Fibroblast of the conjunctiva (primary cell): Measurements from ENCODE around the gene ABCC4.

Experiments used
- DNase-seq: peaks from one replicate; pipeline ENCODE4 v3.0.0-alpha.2; 2010; ENCODE audit warnings: low read depth

Gene ABCC4

GRCh38 chr13:94992036-94992960 lies 309.0 kb downstream of the ABCC4 start:
- DNase-seq: no peak

- DNase-seq: no peak
These were observed 312.6 kb downstream of the ABCC4 start for GRCh38 chr13:94988654-94989053.

GRCh38 chr13:94987869-94988268 lies 313.4 kb downstream of the ABCC4 start:
- no peak for DNase-seq

- DNase-seq: no peak
These were observed 314.2 kb downstream of the ABCC4 start for GRCh38 chr13:94987081-94987480.

GRCh38 chr13:94984958-94985357 lies 316.3 kb downstream of the ABCC4 start:
- no peak for DNase-seq

GRCh38 chr13:94978516-94978915 lies 322.7 kb downstream of the ABCC4 start:
- DNase-seq: no peak

GRCh38 chr13:94974015-94974951 lies 327.0 kb downstream of the ABCC4 start:
- DNase-seq: no peak

GRCh38 chr13:94972262-94972661 lies 329.0 kb downstream of the ABCC4 start:
- DNase-seq: no peak
